ENCODE results near the gene GRP. TPM values are rescaled to one million over a fixed set of nuclear protein-coding genes. Genes with fewer than 3 reads are reported as not detected.

GRP gene
- total RNA-seq, 1 experiment from 2014 or later, result not detected

DNA sequence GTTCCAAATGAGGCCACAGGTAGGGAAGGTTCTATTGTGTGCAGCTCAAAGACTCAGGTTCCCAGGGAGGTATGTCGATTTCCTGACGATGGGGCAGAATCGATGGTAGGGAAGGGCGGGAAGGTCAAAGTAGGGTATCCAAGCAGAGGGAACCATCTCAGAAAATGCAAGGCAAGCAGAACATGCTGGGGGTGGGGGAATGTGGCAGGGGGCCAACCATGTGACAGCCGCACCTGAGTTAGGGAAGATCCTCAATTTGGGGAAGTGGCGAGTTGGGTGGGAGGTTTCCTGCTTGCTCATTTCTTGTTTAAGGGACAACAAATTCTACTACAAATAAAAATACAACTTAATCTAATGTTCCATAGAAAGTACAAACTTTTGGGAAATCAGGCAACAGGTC is 21.7 kb upstream of the GRP start:
- no peak for ATAC-seq
- DNase-seq (ENCODE audit: low read depth, low spot score), result no peak
- intact Hi-C loops (cut with micrococcal nuclease), result no loop called here
- H3K4me3 ChIP-seq (replicated peaks in 1 of 2; ENCODE audit: low read depth in 1 of 2, low read length in 2 of 2), result no peak overlapping the region
- peaks cover 17% of the 10 kb centered on the region for H3K27me3 ChIP-seq (ENCODE audit: insufficient read depth, low read length)
- H3K27ac ChIP-seq (ENCODE audit: low read depth, low read length), result no peak overlapping the region
- no peaks in the 10 kb centered on the region for H4K20me1 ChIP-seq (ENCODE audit: insufficient read depth)
- TF ChIP-seq, protein P1, sequence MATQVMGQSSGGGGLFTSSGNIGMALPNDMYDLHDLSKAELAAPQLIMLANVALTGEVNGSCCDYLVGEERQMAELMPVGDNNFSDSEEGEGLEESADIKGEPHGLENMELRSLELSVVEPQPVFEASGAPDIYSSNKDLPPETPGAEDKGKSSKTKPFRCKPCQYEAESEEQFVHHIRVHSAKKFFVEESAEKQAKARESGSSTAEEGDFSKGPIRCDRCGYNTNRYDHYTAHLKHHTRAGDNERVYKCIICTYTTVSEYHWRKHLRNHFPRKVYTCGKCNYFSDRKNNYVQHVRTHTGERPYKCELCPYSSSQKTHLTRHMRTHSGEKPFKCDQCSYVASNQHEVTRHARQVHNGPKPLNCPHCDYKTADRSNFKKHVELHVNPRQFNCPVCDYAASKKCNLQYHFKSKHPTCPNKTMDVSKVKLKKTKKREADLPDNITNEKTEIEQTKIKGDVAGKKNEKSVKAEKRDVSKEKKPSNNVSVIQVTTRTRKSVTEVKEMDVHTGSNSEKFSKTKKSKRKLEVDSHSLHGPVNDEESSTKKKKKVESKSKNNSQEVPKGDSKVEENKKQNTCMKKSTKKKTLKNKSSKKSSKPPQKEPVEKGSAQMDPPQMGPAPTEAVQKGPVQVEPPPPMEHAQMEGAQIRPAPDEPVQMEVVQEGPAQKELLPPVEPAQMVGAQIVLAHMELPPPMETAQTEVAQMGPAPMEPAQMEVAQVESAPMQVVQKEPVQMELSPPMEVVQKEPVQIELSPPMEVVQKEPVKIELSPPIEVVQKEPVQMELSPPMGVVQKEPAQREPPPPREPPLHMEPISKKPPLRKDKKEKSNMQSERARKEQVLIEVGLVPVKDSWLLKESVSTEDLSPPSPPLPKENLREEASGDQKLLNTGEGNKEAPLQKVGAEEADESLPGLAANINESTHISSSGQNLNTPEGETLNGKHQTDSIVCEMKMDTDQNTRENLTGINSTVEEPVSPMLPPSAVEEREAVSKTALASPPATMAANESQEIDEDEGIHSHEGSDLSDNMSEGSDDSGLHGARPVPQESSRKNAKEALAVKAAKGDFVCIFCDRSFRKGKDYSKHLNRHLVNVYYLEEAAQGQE (IDR thresholded peaks at IDR 0.05; ENCODE audit: low read depth), result no peak
- TF ChIP-seq, protein P2, sequence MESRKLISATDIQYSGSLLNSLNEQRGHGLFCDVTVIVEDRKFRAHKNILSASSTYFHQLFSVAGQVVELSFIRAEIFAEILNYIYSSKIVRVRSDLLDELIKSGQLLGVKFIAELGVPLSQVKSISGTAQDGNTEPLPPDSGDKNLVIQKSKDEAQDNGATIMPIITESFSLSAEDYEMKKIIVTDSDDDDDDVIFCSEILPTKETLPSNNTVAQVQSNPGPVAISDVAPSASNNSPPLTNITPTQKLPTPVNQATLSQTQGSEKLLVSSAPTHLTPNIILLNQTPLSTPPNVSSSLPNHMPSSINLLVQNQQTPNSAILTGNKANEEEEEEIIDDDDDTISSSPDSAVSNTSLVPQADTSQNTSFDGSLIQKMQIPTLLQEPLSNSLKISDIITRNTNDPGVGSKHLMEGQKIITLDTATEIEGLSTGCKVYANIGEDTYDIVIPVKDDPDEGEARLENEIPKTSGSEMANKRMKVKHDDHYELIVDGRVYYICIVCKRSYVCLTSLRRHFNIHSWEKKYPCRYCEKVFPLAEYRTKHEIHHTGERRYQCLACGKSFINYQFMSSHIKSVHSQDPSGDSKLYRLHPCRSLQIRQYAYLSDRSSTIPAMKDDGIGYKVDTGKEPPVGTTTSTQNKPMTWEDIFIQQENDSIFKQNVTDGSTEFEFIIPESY (IDR thresholded peaks at IDR 0.05; ENCODE audit: extremely low read depth, insufficient replicate concordance, low read length), result no peak
- TF ChIP-seq YY1 (IDR thresholded peaks at IDR 0.05; ENCODE audit: extremely low read depth, insufficient replicate concordance, low read depth, low read length) (no peak), ZFX (IDR thresholded peaks at IDR 0.05) (no peak)
- TF ChIP-seq, protein P3, sequence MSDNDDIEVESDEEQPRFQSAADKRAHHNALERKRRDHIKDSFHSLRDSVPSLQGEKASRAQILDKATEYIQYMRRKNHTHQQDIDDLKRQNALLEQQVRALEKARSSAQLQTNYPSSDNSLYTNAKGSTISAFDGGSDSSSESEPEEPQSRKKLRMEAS (IDR thresholded peaks at IDR 0.05), result no peak
- no peak overlapping the region for H3K4me2 ChIP-seq (ENCODE audit: low read length)
- no peaks in the 10 kb centered on the region for H3K9me3 ChIP-seq (ENCODE audit: control insufficient read depth in 1 of 2, insufficient read depth in 1 of 2, low read depth in 1 of 2, low read length in 2 of 2)
- BruUV-seq (replicated peaks), result no TSS peak
- no peaks in the 10 kb centered on the region for H3K79me2 ChIP-seq (ENCODE audit: insufficient read depth, low read length)
- H3K36me3 ChIP-seq (ENCODE audit: control insufficient read depth in 1 of 2, insufficient read depth in 2 of 2, low read length in 2 of 2), result no peaks in the 10 kb centered on the region
- H3K9me2 ChIP-seq (ENCODE audit: insufficient read depth), result no peaks in the 10 kb centered on the region
- no peak overlapping the region for H2AFZ ChIP-seq (ENCODE audit: low read depth, low read length, poor library complexity, severe bottlenecking)
- ChIA-PET POLR2A (no interaction called here), RAD21 (ENCODE audit: low non-redundant PET in 1 of 2, low total read pairs in 2 of 2, uncharacterized antibody in 2 of 2, unreplicated experiment in 2 of 2) (no interaction called here), CTCF (no interaction called here)
- no peaks in the 10 kb centered on the region for H3K4me1 ChIP-seq (ENCODE audit: control insufficient read depth in 1 of 2, insufficient read depth in 2 of 2, low read length in 2 of 2)
- no peak overlapping the region for H3K9ac ChIP-seq (ENCODE audit: low read length)
